Measurements from ENCODE around the gene MRGPRX2.
A peak's percentile ranks its signal among the peaks of the same experiment; 100 is the strongest.

MRGPRX2 gene

GRCh38 chr11:19077965-19078364 lies 17.4 kb upstream of the MRGPRX2 start:
- H3K4me3 ChIP-seq (ENCODE audit: low read depth, low read length), result no peak overlapping the region
- no peak for DNase-seq (ENCODE audit: low read depth)

- no peak overlapping the region for H3K4me3 ChIP-seq (ENCODE audit: low read depth, low read length)
- no peak for DNase-seq (ENCODE audit: low read depth)
Measured at GRCh38 chr11:19076744-19077589, 16.4 kb upstream of the MRGPRX2 start.

- no peak overlapping the region for H3K4me3 ChIP-seq (ENCODE audit: low read depth, low read length)
- no peak for DNase-seq (ENCODE audit: low read depth)
Measured at GRCh38 chr11:19075636-19076035, 15.1 kb upstream of the MRGPRX2 start.

GRCh38 chr11:19073454-19074415 lies 13.2 kb upstream of the MRGPRX2 start:
- no peak for DNase-seq (ENCODE audit: low read depth)
- H3K4me3 ChIP-seq (ENCODE audit: low read depth, low read length), result no peak overlapping the region

GRCh38 chr11:19072464-19072863 lies 11.9 kb upstream of the MRGPRX2 start:
- DNase-seq (ENCODE audit: low read depth), result no peak
- no peak overlapping the region for H3K4me3 ChIP-seq (ENCODE audit: low read depth, low read length)

GRCh38 chr11:19071255-19071654 lies 10.7 kb upstream of the MRGPRX2 start:
- H3K4me3 ChIP-seq (ENCODE audit: low read depth, low read length), result peak overlapping the region; percentile 26
- DNase-seq (ENCODE audit: low read depth), result peak; percentile 46

- DNase-seq (ENCODE audit: low read depth), result no peak
Measured at GRCh38 chr11:19059833-19060232, 684 bp downstream of the MRGPRX2 start.

GRCh38 chr11:19055905-19056304 lies 4.6 kb downstream of the MRGPRX2 start:
- no peak for DNase-seq (ENCODE audit: low read depth)
- no peak overlapping the region for H3K4me3 ChIP-seq (ENCODE audit: low read depth, low read length)

More at GRCh38 chr11:19059833-19060232, 684 bp downstream of the MRGPRX2 start:
- no peak overlapping the region for H3K4me3 ChIP-seq (ENCODE audit: low read depth, low read length)

GRCh38 chr11:19055016-19055415 lies 5.5 kb downstream of the MRGPRX2 start:
- no peak for DNase-seq (ENCODE audit: low read depth)
- H3K4me3 ChIP-seq (ENCODE audit: low read depth, low read length), result no peak overlapping the region

GRCh38 chr11:19053909-19054308 lies 6.6 kb downstream of the MRGPRX2 start:
- DNase-seq (ENCODE audit: low read depth), result no peak
- no peak overlapping the region for H3K4me3 ChIP-seq (ENCODE audit: low read depth, low read length)

- no peak overlapping the region for H3K4me3 ChIP-seq (ENCODE audit: low read depth, low read length)
- no peak for DNase-seq (ENCODE audit: low read depth)
Measured at GRCh38 chr11:19050281-19050680, 10.2 kb downstream of the MRGPRX2 start.

GRCh38 chr11:19049351-19049750 lies 11.2 kb downstream of the MRGPRX2 start:
- no peak overlapping the region for H3K4me3 ChIP-seq (ENCODE audit: low read depth, low read length)
- DNase-seq (ENCODE audit: low read depth), result no peak

- H3K4me3 ChIP-seq (ENCODE audit: low read depth, low read length), result no peak overlapping the region
- no peak for DNase-seq (ENCODE audit: low read depth)
Measured at GRCh38 chr11:19040051-19040450, 20.5 kb downstream of the MRGPRX2 start.

GRCh38 chr11:19039409-19039808 lies 21.1 kb downstream of the MRGPRX2 start:
- DNase-seq (ENCODE audit: low read depth), result no peak
- no peak overlapping the region for H3K4me3 ChIP-seq (ENCODE audit: low read depth, low read length)

GRCh38 chr11:19032990-19033389 lies 27.5 kb downstream of the MRGPRX2 start:
- DNase-seq (ENCODE audit: low read depth), result no peak
- no peak overlapping the region for H3K4me3 ChIP-seq (ENCODE audit: low read depth, low read length)

- no peak overlapping the region for H3K4me3 ChIP-seq (ENCODE audit: low read depth, low read length)
- DNase-seq (ENCODE audit: low read depth), result peak; percentile 27
Measured at GRCh38 chr11:19027829-19028595, 32.5 kb downstream of the MRGPRX2 start.

GRCh38 chr11:19026862-19027261 lies 33.7 kb downstream of the MRGPRX2 start:
- DNase-seq (ENCODE audit: low read depth), result no peak
- no peak overlapping the region for H3K4me3 ChIP-seq (ENCODE audit: low read depth, low read length)

- no peak for DNase-seq (ENCODE audit: low read depth)
- H3K4me3 ChIP-seq (ENCODE audit: low read depth, low read length), result no peak overlapping the region
Measured at GRCh38 chr11:19025481-19026406, 34.8 kb downstream of the MRGPRX2 start.

GRCh38 chr11:19020831-19021230 lies 39.7 kb downstream of the MRGPRX2 start:
- no peak overlapping the region for H3K4me3 ChIP-seq (ENCODE audit: low read depth, low read length)
- no peak for DNase-seq (ENCODE audit: low read depth)
